HEK293T (cell line): ENCODE results near the gene TMEM184A.

ENCODE experiments used
- ARNT ChIP-seq: fragments of 450-650 bp; IDR thresholded peaks from 2 replicates; pipeline ENCODE4 v1.6.1; 2017; ENCODE audit warnings: mild to moderate bottlenecking
- BHLHE40 ChIP-seq: fragments of 450-650 bp; IDR thresholded peaks from 2 replicates; pipeline ENCODE4 v1.6.1; 2016; ENCODE audit warnings: mild to moderate bottlenecking, moderate library complexity, borderline replicate concordance
- FOXK2 ChIP-seq: fragments of 450-650 bp; IDR thresholded peaks from 2 replicates; pipeline ENCODE4 v1.6.1; 2016; ENCODE audit warnings: mild to moderate bottlenecking
- L3MBTL2 ChIP-seq: fragments of 450-650 bp; conservative IDR thresholded peaks from 2 replicates; pipeline ENCODE4 v1.6.1; 2016; ENCODE audit warnings: mild to moderate bottlenecking
- SP1 ChIP-seq: fragments of 450-650 bp; IDR thresholded peaks from 2 replicates; pipeline ENCODE4 v1.6.1; 2017
- TARDBP ChIP-seq: fragments of 450-650 bp; IDR thresholded peaks from 2 replicates; pipeline ENCODE4 v1.6.1; 2016
- TF ChIP-seq, protein P1 (sequence below): fragments of 450-650 bp; IDR thresholded peaks from 2 replicates; pipeline ENCODE4 v1.6.1; 2016

DNA sequence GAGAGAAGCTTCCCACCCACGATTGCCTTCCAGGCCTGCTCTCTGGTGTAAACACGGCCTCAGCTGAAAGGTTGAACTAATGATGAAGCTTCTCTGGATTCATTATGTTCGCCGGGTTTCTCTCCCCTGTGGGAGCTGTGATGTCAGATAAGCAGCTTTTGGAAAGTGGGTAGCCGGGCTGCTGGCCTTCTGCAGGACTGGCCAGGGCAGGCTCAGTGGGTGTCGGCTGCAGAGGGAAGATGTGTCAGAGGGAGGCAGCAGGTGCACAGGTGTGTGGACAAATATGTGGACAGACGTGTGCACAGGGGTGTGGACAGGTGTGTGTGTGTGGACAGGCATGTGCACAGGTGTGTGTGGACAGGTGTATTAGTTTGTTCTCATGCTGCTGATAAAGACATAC lies 42.3 kb upstream of the TMEM184A start:
- TF ChIP-seq L3MBTL2 (no peak), ARNT (no peak), SP1 (no peak), TARDBP (no peak), FOXK2 (no peak), BHLHE40 (no peak)
- TF ChIP-seq, protein P1, sequence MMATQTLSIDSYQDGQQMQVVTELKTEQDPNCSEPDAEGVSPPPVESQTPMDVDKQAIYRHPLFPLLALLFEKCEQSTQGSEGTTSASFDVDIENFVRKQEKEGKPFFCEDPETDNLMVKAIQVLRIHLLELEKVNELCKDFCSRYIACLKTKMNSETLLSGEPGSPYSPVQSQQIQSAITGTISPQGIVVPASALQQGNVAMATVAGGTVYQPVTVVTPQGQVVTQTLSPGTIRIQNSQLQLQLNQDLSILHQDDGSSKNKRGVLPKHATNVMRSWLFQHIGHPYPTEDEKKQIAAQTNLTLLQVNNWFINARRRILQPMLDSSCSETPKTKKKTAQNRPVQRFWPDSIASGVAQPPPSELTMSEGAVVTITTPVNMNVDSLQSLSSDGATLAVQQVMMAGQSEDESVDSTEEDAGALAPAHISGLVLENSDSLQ: no peak
